WERI-Rb-1 (cell line): ENCODE results near the gene PPARD.

Source experiments
- DNase-seq: peaks from one replicate; pipeline ENCODE4 v3.0.0-alpha.2; 2020
- H3K27ac ChIP-seq: fragments of 250-450 bp; sonication (Bioruptor Pico); 2 replicates; pipeline ENCODE4 v1.5.1; 2020; ENCODE audit warnings: mild to moderate bottlenecking, moderate library complexity
- H3K27me3 ChIP-seq: fragments of 250-450 bp; sonication (Bioruptor Pico); 2 replicates; pipeline ENCODE4 v1.5.1; 2021; ENCODE audit warnings: mild to moderate bottlenecking, low read depth, moderate library complexity; ENCODE audit not compliant: insufficient read depth, severe bottlenecking
- H3K36me3 ChIP-seq: fragments of 250-450 bp; sonication (Bioruptor Pico); 2 replicates; pipeline ENCODE4 v1.5.1; 2020; ENCODE audit warnings: mild to moderate bottlenecking, moderate library complexity
- H3K4me3 ChIP-seq: 2 replicates; pipeline ENCODE4 v1.5.1; 2011; ENCODE audit warnings: low read depth, mild to moderate bottlenecking, control low read depth, low read length
- H3K9me3 ChIP-seq: fragments of 250-450 bp; sonication (Bioruptor Pico); 2 replicates; pipeline ENCODE4 v1.5.1; 2021; ENCODE audit warnings: mild to moderate bottlenecking, moderate library complexity; ENCODE audit not compliant: severe bottlenecking
- TF ChIP-seq, protein P1 (sequence below): IDR thresholded peaks from 2 replicates; pipeline ENCODE4 v1.5.1; 2011; ENCODE audit warnings: low read depth, mild to moderate bottlenecking, control low read depth, inconsistent platforms, low read length

The PPARD gene

DNA sequence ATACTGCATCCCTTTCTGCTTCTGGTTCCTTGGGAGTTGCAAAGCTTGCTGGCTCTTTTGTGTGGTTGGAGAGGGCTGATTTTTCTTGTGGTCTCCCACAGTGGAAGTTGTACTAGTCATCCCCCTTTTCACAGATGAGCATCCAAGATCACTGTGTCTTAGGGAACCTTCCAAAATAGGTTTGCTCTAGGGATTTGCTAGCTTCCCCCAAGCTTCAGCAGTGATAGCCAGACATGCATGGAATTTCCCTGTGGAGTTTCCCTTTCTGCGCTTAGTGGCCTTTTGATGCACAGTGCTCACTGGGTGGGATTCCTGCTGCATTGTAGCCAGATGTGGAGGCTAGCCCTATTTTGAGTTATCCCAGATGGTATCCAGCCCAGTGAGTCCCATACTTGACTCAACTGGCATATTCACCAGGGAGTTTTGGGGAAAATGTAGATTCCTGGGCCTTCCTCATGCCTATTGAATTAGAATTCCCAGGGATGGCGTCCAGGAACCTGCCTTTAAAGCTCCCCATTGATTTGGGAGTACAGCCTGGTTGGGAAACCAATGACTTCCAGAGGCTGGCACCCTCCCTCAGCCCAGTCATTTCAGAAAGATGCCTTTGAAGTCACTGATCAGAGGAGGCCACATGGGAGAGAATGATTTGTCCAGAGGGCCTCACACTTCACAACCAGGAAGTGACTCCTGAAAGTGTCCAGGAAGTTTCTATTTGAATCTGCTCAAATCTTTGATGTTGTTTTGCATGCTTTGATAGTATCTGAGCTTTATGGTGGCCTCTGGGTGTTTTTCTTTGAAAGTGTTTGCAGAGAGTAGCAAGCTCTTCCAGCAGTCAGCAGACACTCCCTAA, 25.9 kb downstream of the PPARD start:
- H3K9me3 ChIP-seq, result peaks cover 2% of the 10 kb centered on the region
- no peaks in the 10 kb centered on the region for H3K27me3 ChIP-seq
- no peak overlapping the region for H3K27ac ChIP-seq
- no peak overlapping the region for H3K4me3 ChIP-seq
- TF ChIP-seq, protein P1, sequence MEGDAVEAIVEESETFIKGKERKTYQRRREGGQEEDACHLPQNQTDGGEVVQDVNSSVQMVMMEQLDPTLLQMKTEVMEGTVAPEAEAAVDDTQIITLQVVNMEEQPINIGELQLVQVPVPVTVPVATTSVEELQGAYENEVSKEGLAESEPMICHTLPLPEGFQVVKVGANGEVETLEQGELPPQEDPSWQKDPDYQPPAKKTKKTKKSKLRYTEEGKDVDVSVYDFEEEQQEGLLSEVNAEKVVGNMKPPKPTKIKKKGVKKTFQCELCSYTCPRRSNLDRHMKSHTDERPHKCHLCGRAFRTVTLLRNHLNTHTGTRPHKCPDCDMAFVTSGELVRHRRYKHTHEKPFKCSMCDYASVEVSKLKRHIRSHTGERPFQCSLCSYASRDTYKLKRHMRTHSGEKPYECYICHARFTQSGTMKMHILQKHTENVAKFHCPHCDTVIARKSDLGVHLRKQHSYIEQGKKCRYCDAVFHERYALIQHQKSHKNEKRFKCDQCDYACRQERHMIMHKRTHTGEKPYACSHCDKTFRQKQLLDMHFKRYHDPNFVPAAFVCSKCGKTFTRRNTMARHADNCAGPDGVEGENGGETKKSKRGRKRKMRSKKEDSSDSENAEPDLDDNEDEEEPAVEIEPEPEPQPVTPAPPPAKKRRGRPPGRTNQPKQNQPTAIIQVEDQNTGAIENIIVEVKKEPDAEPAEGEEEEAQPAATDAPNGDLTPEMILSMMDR, result no peak
- no peak for DNase-seq
- no peaks in the 10 kb centered on the region for H3K36me3 ChIP-seq

DNA sequence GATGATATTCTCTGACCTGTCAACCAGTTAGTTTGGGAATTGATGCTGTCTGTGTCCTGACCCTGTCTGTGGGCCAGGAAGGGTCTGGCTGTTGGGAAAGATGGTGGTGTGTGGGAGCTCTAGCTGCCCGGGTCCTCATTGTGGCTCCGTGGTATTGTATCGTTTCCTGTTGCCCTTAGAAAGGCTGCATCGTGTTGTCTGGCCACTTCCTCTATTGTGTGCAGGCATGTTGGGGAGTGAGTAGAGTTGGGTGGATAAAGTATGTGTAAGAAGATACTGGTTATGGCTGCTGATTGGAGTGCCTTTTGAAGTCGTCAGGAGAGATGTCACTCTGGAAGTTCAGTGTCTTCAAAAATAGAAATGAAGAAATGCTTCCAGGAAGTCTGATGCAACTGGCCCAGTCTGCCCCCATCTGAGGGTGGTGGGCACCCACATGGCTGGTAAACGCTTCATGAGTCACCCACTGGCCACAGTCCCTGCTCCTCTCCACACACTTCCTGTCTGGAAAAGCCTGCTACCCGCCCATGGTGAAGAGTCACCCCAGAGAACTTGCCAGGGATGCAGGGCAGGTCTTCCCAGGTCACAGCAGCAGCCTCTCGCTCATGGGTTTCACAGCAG, 27.9 kb downstream of the PPARD start:
- DNase-seq, result no peak
- Histone ChIP-seq H3K4me3 (no peak overlapping the region), H3K9me3 (peaks cover 2% of the 10 kb centered on the region), H3K27ac (no peak overlapping the region), H3K36me3 (no peaks in the 10 kb centered on the region), H3K27me3 (no peaks in the 10 kb centered on the region)
- TF ChIP-seq, protein P1, result no peak

DNA sequence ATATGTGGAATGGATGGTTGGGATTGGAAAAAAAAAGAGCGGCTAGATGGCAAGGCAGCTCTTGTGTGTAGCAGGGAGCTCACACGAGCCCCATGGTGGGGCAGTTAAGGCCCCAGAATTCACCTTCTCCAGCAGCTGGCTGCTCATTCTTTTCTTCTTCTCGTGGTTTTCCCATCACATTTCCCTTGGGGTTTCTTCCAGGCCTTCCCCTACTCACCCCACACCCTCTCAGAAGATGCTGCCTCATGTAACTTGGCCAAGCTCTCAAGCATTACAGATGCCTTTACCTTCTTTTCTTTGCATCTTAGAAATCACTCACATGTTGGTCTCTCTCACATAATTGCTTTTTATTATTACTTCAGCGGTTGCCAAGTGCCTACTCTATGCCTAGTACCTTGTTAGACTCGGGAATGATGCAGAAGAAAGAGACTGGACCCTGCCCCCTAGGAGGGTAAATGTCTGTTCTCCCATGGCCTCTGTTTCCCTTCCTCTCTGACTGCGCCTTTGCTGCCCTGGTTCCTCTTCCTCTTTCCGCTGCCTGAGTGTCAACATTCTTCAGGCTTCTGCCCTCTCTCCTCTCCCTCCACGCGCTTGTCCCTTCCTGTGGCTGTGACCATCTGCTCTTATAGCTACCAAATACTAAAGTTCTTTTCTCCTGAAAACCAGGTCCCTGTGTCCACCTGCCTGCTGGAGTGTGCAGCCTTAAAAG, 28.6 kb downstream of the PPARD start:
- Histone ChIP-seq H3K27ac (no peak overlapping the region), H3K9me3 (peaks cover 2% of the 10 kb centered on the region), H3K36me3 (no peaks in the 10 kb centered on the region), H3K27me3 (no peaks in the 10 kb centered on the region), H3K4me3 (no peak overlapping the region)
- no peak for DNase-seq
- TF ChIP-seq, protein P1, result no peak

DNA sequence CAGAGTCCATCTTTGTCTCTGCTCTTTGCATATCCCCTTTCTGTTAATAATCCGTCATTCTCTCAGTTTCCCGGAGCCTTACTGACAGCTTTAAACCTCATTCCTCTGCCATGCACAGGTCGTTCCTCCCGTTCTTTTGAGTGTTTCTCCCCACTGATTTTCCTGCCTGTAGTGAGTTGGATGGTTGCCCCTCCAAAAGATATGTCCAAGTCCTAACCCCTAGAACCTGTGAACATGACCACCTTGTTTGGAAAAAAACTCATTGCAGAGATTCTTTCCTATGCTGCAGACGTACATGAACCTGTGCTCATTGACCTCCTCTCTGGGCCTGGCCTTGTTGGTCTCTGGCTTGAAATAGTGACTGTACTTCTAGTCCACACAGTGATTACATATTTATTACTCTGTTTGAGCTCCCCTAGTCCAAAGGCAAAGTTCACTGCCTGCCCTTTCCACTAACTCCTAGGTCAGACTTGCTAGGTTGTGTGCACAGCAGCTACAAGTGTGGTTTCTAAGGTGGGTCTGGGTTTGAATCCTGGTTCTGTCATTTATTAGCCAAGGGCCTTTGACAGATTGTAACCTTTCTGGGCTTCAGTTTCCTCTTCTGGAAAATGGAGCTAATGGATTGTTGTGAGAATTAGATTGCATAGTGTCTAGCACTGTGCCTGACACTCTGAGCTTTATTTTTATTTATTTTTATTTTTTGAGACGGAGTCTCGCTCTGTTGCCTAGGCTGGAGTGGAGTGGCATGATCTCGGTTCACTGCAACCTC, 29.3 kb downstream of the PPARD start:
- TF ChIP-seq, protein P1, result no peak
- H3K27me3 ChIP-seq, result no peaks in the 10 kb centered on the region
- H3K9me3 ChIP-seq, result peaks cover 2% of the 10 kb centered on the region
- H3K27ac ChIP-seq, result no peak overlapping the region
- H3K36me3 ChIP-seq, result no peaks in the 10 kb centered on the region
- DNase-seq, result no peak
- no peak overlapping the region for H3K4me3 ChIP-seq

DNA sequence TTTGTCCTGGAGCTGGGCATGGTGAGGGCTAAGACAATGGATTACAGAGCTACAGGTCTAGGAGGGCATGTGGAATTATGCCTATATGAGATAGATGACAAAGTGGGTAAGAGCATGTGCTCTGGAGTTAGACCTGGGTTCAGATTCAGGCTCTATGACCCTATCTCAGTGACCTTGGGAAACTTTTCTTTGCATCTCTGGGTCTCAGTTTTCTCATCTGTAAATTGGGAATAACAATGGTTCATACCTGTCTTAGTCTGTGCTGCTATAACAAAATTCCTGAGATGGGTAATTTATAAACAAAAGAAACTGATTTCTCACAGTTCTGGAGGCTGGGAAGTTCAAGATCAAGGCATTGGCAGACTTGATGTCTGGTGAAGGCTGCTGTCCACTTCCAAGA, 30.3 kb downstream of the PPARD start:
- no peaks in the 10 kb centered on the region for H3K27me3 ChIP-seq
- DNase-seq, result no peak
- no peak overlapping the region for H3K4me3 ChIP-seq
- no peak overlapping the region for H3K27ac ChIP-seq
- H3K36me3 ChIP-seq, result no peaks in the 10 kb centered on the region
- TF ChIP-seq, protein P1, result no peak
- H3K9me3 ChIP-seq, result peaks cover 2% of the 10 kb centered on the region
